ENCODE measurements around the gene PTPN18.

DNA sequence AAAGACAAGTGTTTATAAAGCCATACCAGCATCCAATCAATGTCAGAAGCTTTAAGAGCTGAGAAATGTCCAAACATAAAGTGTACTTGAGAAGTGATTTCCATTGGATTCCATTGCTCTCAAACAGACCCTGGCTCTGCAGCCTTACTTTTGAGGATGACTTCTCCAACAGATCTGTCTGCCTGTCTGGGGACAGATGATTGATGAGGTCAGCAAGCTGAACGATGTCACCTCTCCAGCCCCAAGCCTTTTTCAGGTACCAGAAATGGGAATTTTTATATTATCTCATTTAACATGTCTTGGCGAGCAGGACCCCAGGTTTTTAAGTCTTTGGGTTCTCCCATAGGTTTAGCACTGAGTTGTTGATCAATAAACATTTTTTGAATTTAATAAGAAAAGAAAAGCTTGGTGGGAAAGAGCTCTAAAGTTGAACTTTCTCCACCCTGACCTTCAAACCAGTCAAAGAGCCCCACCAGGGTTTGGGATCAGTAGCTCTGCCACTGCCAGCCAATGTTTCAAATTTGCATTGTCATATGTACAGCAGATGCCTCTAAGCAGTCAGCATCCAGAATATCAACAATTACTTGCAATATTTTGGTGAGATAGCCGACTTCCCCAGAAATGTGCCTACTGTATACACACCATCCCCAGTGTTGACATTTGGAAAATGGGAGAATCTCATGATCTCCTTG, 22.5 kb downstream of the PTPN18 start:
- TF ChIP-seq, protein P1, sequence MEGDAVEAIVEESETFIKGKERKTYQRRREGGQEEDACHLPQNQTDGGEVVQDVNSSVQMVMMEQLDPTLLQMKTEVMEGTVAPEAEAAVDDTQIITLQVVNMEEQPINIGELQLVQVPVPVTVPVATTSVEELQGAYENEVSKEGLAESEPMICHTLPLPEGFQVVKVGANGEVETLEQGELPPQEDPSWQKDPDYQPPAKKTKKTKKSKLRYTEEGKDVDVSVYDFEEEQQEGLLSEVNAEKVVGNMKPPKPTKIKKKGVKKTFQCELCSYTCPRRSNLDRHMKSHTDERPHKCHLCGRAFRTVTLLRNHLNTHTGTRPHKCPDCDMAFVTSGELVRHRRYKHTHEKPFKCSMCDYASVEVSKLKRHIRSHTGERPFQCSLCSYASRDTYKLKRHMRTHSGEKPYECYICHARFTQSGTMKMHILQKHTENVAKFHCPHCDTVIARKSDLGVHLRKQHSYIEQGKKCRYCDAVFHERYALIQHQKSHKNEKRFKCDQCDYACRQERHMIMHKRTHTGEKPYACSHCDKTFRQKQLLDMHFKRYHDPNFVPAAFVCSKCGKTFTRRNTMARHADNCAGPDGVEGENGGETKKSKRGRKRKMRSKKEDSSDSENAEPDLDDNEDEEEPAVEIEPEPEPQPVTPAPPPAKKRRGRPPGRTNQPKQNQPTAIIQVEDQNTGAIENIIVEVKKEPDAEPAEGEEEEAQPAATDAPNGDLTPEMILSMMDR (conservative IDR thresholded peaks at IDR 0.05 in 1 of 2, IDR thresholded peaks at IDR 0.05 in 1 of 2; ENCODE audit: low read depth in 1 of 2, low read length in 2 of 2) = no peak
- TF ChIP-seq EZH2 (IDR thresholded peaks at IDR 0.05; ENCODE audit: low read length, missing control alignments) = no peak
